Measurements from ENCODE around the gene LMOD1. TPM values are rescaled to one million over a fixed set of nuclear protein-coding genes. Genes with fewer than 3 reads are reported as not detected.
"Not testable (repeated sequence)": the region's sequence is repeated elsewhere in the genome, so short reads cannot be mapped to it uniquely, and the experiment has no call there.

The LMOD1 gene
- total and polyA plus RNA-seq, 5 donors from 2014 or later, result not detected

GRCh38 chr1:201945157-201945556, 1.2 kb downstream of the LMOD1 start:
- Histone ChIP-seq H3K4me3 (ENCODE audit: low read depth, low read length) (no peak overlapping the region), H3K9me3 (ENCODE audit: control insufficient read depth in 2 of 2, low read length in 2 of 2) (no peaks in the 10 kb centered on the region), H3K27me3 (ENCODE audit: control insufficient read depth, insufficient read depth, low read length) (peaks cover 36% of the 10 kb centered on the region), H3K4me1 (ENCODE audit: control insufficient read depth, insufficient read depth, low read length, poor library complexity, severe bottlenecking) (peaks cover 9% of the 10 kb centered on the region), H3K36me3 (ENCODE audit: control insufficient read depth, insufficient read depth, low read length) (no peaks in the 10 kb centered on the region), H3K27ac (ENCODE audit: insufficient read depth, low read length, poor library complexity, severe bottlenecking) (no peak overlapping the region)
- H3K36me3 Mint-ChIP-seq, result no peaks in the 10 kb centered on the region
- ATAC-seq (ENCODE audit: low read depth in 2 of 2) (no peak), DNase-seq (no peak)
- H3K27ac Mint-ChIP-seq, result no peak overlapping the region
- H3K4me3 Mint-ChIP-seq, result no peak overlapping the region
- H3K9me3 Mint-ChIP-seq, result peaks cover 0 to 4% (median 0%) of the 10 kb centered on the region in 7 donors
- H3K27me3 Mint-ChIP-seq, result peaks cover 71% of the 10 kb centered on the region
- H3K4me1 Mint-ChIP-seq, result peaks cover 0 to 14% (median 7%) of the 10 kb centered on the region in 4 donors

GRCh38 chr1:201944639-201945038, 1.7 kb downstream of the LMOD1 start:
- H3K27ac Mint-ChIP-seq, result no peak overlapping the region
- H3K9me3 Mint-ChIP-seq, result peaks cover 0 to 4% (median 0%) of the 10 kb centered on the region in 7 donors
- ATAC-seq (ENCODE audit: low read depth in 2 of 2), result no peak
- H3K4me1 Mint-ChIP-seq, result peaks cover 0 to 14% (median 7%) of the 10 kb centered on the region in 4 donors
- H3K36me3 Mint-ChIP-seq, result no peaks in the 10 kb centered on the region
- H3K4me3 ChIP-seq (ENCODE audit: low read depth, low read length), result no peak overlapping the region
- no peak overlapping the region for H3K4me3 Mint-ChIP-seq
- peaks cover 66% of the 10 kb centered on the region for H3K27me3 Mint-ChIP-seq
- H3K4me1 ChIP-seq (ENCODE audit: control insufficient read depth, insufficient read depth, low read length, poor library complexity, severe bottlenecking), result peaks cover 9% of the 10 kb centered on the region
- H3K27ac ChIP-seq (ENCODE audit: insufficient read depth, low read length, poor library complexity, severe bottlenecking), result no peak overlapping the region
- peaks cover 36% of the 10 kb centered on the region for H3K27me3 ChIP-seq (ENCODE audit: control insufficient read depth, insufficient read depth, low read length)
- H3K9me3 ChIP-seq (ENCODE audit: control insufficient read depth in 2 of 2, low read length in 2 of 2), result no peaks in the 10 kb centered on the region
- no peaks in the 10 kb centered on the region for H3K36me3 ChIP-seq (ENCODE audit: control insufficient read depth, insufficient read depth, low read length)
- no peak for DNase-seq

GRCh38 chr1:201944002-201944401, 2.3 kb downstream of the LMOD1 start:
- Histone ChIP-seq H3K9me3 (ENCODE audit: control insufficient read depth in 2 of 2, low read length in 2 of 2) (no peaks in the 10 kb centered on the region), H3K4me3 (ENCODE audit: low read depth, low read length) (no peak overlapping the region), H3K27me3 (ENCODE audit: control insufficient read depth, insufficient read depth, low read length) (peaks cover 36% of the 10 kb centered on the region), H3K36me3 (ENCODE audit: control insufficient read depth, insufficient read depth, low read length) (no peaks in the 10 kb centered on the region), H3K27ac (ENCODE audit: insufficient read depth, low read length, poor library complexity, severe bottlenecking) (no peak overlapping the region), H3K4me1 (ENCODE audit: control insufficient read depth, insufficient read depth, low read length, poor library complexity, severe bottlenecking) (peaks cover 9% of the 10 kb centered on the region)
- Mint-ChIP-seq H3K9me3 (peaks cover 0 to 4% (median 0%) of the 10 kb centered on the region in 7 donors), H3K4me3 (no peak overlapping the region), H3K4me1 (peaks cover 0 to 14% (median 7%) of the 10 kb centered on the region in 4 donors), H3K27me3 (peaks cover 66% of the 10 kb centered on the region), H3K36me3 (no peaks in the 10 kb centered on the region), H3K27ac (no peak overlapping the region)
- DNase-seq (no peak), ATAC-seq (ENCODE audit: low read depth in 2 of 2) (no peak)

- no peak overlapping the region for H3K4me3 ChIP-seq (ENCODE audit: low read depth, low read length)
- Mint-ChIP-seq H3K27ac (no peak overlapping the region), H3K36me3 (no peaks in the 10 kb centered on the region), H3K27me3 (peaks cover 60% of the 10 kb centered on the region), H3K4me3 (no peak overlapping the region), H3K9me3 (peaks cover 0 to 4% (median 0%) of the 10 kb centered on the region in 7 donors), H3K4me1 (peaks cover 0 to 14% (median 3%) of the 10 kb centered on the region in 4 donors)
- peaks cover 9% of the 10 kb centered on the region for H3K4me1 ChIP-seq (ENCODE audit: control insufficient read depth, insufficient read depth, low read length, poor library complexity, severe bottlenecking)
- no peaks in the 10 kb centered on the region for H3K36me3 ChIP-seq (ENCODE audit: control insufficient read depth, insufficient read depth, low read length)
- ATAC-seq (ENCODE audit: low read depth in 2 of 2) (no peak), DNase-seq (no peak)
- no peak overlapping the region for H3K27ac ChIP-seq (ENCODE audit: insufficient read depth, low read length, poor library complexity, severe bottlenecking)
- H3K27me3 ChIP-seq (ENCODE audit: control insufficient read depth, insufficient read depth, low read length), result peaks cover 26% of the 10 kb centered on the region
- no peaks in the 10 kb centered on the region for H3K9me3 ChIP-seq (ENCODE audit: control insufficient read depth in 2 of 2, low read length in 2 of 2)
Observed at GRCh38 chr1:201942129-201942495, 4.2 kb downstream of the LMOD1 start.

GRCh38 chr1:201941420-201942128, 4.8 kb downstream of the LMOD1 start:
- no peaks in the 10 kb centered on the region for H3K36me3 ChIP-seq (ENCODE audit: control insufficient read depth, insufficient read depth, low read length)
- no peak overlapping the region for H3K27ac Mint-ChIP-seq
- no peak for ATAC-seq (ENCODE audit: low read depth in 2 of 2)
- DNase-seq, result no peak
- H3K4me3 ChIP-seq (ENCODE audit: low read depth, low read length), result no peak overlapping the region
- H3K27me3 Mint-ChIP-seq, result peaks cover 60% of the 10 kb centered on the region
- no peaks in the 10 kb centered on the region for H3K36me3 Mint-ChIP-seq
- no peak overlapping the region for H3K27ac ChIP-seq (ENCODE audit: insufficient read depth, low read length, poor library complexity, severe bottlenecking)
- H3K4me1 Mint-ChIP-seq, result peaks cover 0 to 11% (median 3%) of the 10 kb centered on the region in 4 donors
- H3K9me3 Mint-ChIP-seq, result peaks cover 0 to 4% (median 0%) of the 10 kb centered on the region in 7 donors
- H3K4me1 ChIP-seq (ENCODE audit: control insufficient read depth, insufficient read depth, low read length, poor library complexity, severe bottlenecking), result peaks cover 5% of the 10 kb centered on the region
- peaks cover 26% of the 10 kb centered on the region for H3K27me3 ChIP-seq (ENCODE audit: control insufficient read depth, insufficient read depth, low read length)
- H3K4me3 Mint-ChIP-seq, result no peak overlapping the region
- no peaks in the 10 kb centered on the region for H3K9me3 ChIP-seq (ENCODE audit: control insufficient read depth in 2 of 2, low read length in 2 of 2)

- H3K4me3 ChIP-seq (ENCODE audit: low read depth, low read length); H3K36me3 ChIP-seq (ENCODE audit: control insufficient read depth, insufficient read depth, low read length); H3K4me1 ChIP-seq (ENCODE audit: control insufficient read depth, insufficient read depth, low read length, poor library complexity, severe bottlenecking); H3K4me1 Mint-ChIP-seq; H3K4me3 Mint-ChIP-seq; H3K9me3 ChIP-seq (ENCODE audit: control insufficient read depth in 2 of 2, low read length in 2 of 2); H3K27ac ChIP-seq (ENCODE audit: insufficient read depth, low read length, poor library complexity, severe bottlenecking); ATAC-seq (ENCODE audit: low read depth in 2 of 2); H3K27ac Mint-ChIP-seq; DNase-seq; H3K36me3 Mint-ChIP-seq; H3K9me3 Mint-ChIP-seq: not testable (repeated sequence)
- H3K27me3 ChIP-seq (ENCODE audit: control insufficient read depth, insufficient read depth, low read length), result peaks cover 16% of the 10 kb centered on the region
- peaks cover 55% of the 10 kb centered on the region for H3K27me3 Mint-ChIP-seq
Observed at GRCh38 chr1:201940316-201940715, 6.0 kb downstream of the LMOD1 start.

GRCh38 chr1:201939574-201939973, 6.8 kb downstream of the LMOD1 start:
- DNase-seq, result no peak
- Histone ChIP-seq H3K27ac (ENCODE audit: insufficient read depth, low read length, poor library complexity, severe bottlenecking) (no peak overlapping the region), H3K36me3 (ENCODE audit: control insufficient read depth, insufficient read depth, low read length) (no peaks in the 10 kb centered on the region), H3K27me3 (ENCODE audit: control insufficient read depth, insufficient read depth, low read length) (peaks cover 9% of the 10 kb centered on the region), H3K9me3 (ENCODE audit: control insufficient read depth in 2 of 2, low read length in 2 of 2) (no peaks in the 10 kb centered on the region), H3K4me3 (ENCODE audit: low read depth, low read length) (no peak overlapping the region), H3K4me1 (ENCODE audit: control insufficient read depth, insufficient read depth, low read length, poor library complexity, severe bottlenecking) (no peaks in the 10 kb centered on the region)
- no peak overlapping the region for H3K4me3 Mint-ChIP-seq
- H3K27ac Mint-ChIP-seq, result no peak overlapping the region
- no peaks in the 10 kb centered on the region for H3K4me1 Mint-ChIP-seq
- peaks cover 53% of the 10 kb centered on the region for H3K27me3 Mint-ChIP-seq
- H3K36me3 Mint-ChIP-seq, result no peaks in the 10 kb centered on the region
- no peak for ATAC-seq (ENCODE audit: low read depth in 2 of 2)
- H3K9me3 Mint-ChIP-seq, result no peaks in the 10 kb centered on the region

- no peak overlapping the region for H3K27ac ChIP-seq (ENCODE audit: insufficient read depth, low read length, poor library complexity, severe bottlenecking)
- DNase-seq (no peak), ATAC-seq (ENCODE audit: low read depth in 2 of 2) (no peak)
- no peaks in the 10 kb centered on the region for H3K36me3 ChIP-seq (ENCODE audit: control insufficient read depth, insufficient read depth, low read length)
- no peaks in the 10 kb centered on the region for H3K4me1 ChIP-seq (ENCODE audit: control insufficient read depth, insufficient read depth, low read length, poor library complexity, severe bottlenecking)
- H3K27me3 Mint-ChIP-seq, result peaks cover 53% of the 10 kb centered on the region
- no peaks in the 10 kb centered on the region for H3K36me3 Mint-ChIP-seq
- H3K9me3 ChIP-seq (ENCODE audit: control insufficient read depth in 2 of 2, low read length in 2 of 2), result no peaks in the 10 kb centered on the region
- no peaks in the 10 kb centered on the region for H3K4me1 Mint-ChIP-seq
- H3K27me3 ChIP-seq (ENCODE audit: control insufficient read depth, insufficient read depth, low read length), result peaks cover 9% of the 10 kb centered on the region
- no peaks in the 10 kb centered on the region for H3K9me3 Mint-ChIP-seq
- no peak overlapping the region for H3K4me3 ChIP-seq (ENCODE audit: low read depth, low read length)
- no peak overlapping the region for H3K27ac Mint-ChIP-seq
- H3K4me3 Mint-ChIP-seq, result no peak overlapping the region
Observed at GRCh38 chr1:201939148-201939547, 7.2 kb downstream of the LMOD1 start.

All from CD4-positive, CD25-positive, alpha-beta regulatory T cell (primary cell).